NB4 (cell line): ENCODE results near the gene KLF3.

ENCODE experiments used
- CTCF ChIP-seq: IDR thresholded peaks from one replicate; pipeline ENCODE4 v1.5.1; 2012; ENCODE audit warnings: low read depth, low read length
- MAX ChIP-seq: IDR thresholded peaks from 2 replicates; pipeline ENCODE4 v1.6.1; 2011; ENCODE audit warnings: low read depth, low read length
- MYC ChIP-seq: IDR thresholded peaks from 2 replicates; pipeline ENCODE4 v1.6.1; 2011; ENCODE audit warnings: low read depth, low read length
- POLR2A ChIP-seq: IDR thresholded peaks from 2 replicates; pipeline ENCODE4 v1.6.1; 2011; ENCODE audit warnings: mild to moderate bottlenecking; ENCODE audit not compliant: insufficient read length; ENCODE audit errors: extremely low read depth

GRCh38 chr4:38716256-38716655 lies 52.3 kb downstream of the KLF3 start:
- no peak for TF ChIP-seq CTCF
- no peak for TF ChIP-seq POLR2A
- TF ChIP-seq MAX, result no peak
- no peak for TF ChIP-seq MYC
